H1 (cell line): Measurements from ENCODE around the gene PPIB. TPM values are rescaled to one million over a fixed set of nuclear protein-coding genes. Genes with fewer than 3 reads are reported as not detected.

Experiments
- CTCF ChIA-PET: fragments of 300-600 bp; sonication (Branson Sonifier 250); formaldehyde crosslinking; loops from one replicate; lab custom pipeline; 2021; ENCODE audit not compliant: partially characterized antibody; lab: Charles Lee
- POLR2A ChIA-PET: fragments of 300-600 bp; sonication (Branson Sonifier 250); formaldehyde crosslinking; loops from one replicate; lab custom pipeline; 2021; ENCODE audit warnings: inconsistent platforms; ENCODE audit not compliant: partially characterized antibody; lab: Charles Lee
- DNase-seq, 2 experiments: peaks; one replicate each; pipeline versions ENCODE4 v3.0.0 to v3.0.0-alpha.2; 2010 to 2022; ENCODE audit warnings: low spot score in 2 of 2, low read depth in 1 of 2, mixed read lengths in 1 of 2
- FAIRE-seq: peaks from 2 replicates; lab custom pipeline; 2011; peaks lifted over from hg19 to GRCh38; lab: Jason Lieb, UNC
- H2AFZ ChIP-seq: 2 replicates; pipeline ENCODE4 v1.8.1; 2012; ENCODE audit warnings: low read length, inconsistent platforms
- H2AK5ac ChIP-seq: 2 replicates; pipeline ENCODE4 v1.6.1; 2013; ENCODE audit warnings: low read depth, low read length
- H2BK120ac ChIP-seq: replicated peaks from 2 replicates; pipeline ENCODE3; 2013; ENCODE audit warnings: low read depth, low read length, inconsistent platforms
- H2BK12ac ChIP-seq: 2 replicates; pipeline ENCODE4 v1.6.1; 2013; ENCODE audit warnings: low read depth, low read length
- H2BK15ac ChIP-seq: 2 replicates; pipeline ENCODE4 v1.6.1; 2013; ENCODE audit warnings: low read length
- H2BK20ac ChIP-seq: 2 replicates; pipeline ENCODE4 v1.6.1; 2013; ENCODE audit warnings: low read length
- H2BK5ac ChIP-seq: 2 replicates; pipeline ENCODE4 v1.6.1; 2013; ENCODE audit warnings: low read depth, low read length
- H3K14ac ChIP-seq: 2 replicates; pipeline ENCODE4 v1.6.1; 2013; ENCODE audit warnings: inconsistent platforms; ENCODE audit not compliant: insufficient read length
- H3K18ac ChIP-seq: 2 replicates; pipeline ENCODE4 v1.6.1; 2013; ENCODE audit warnings: low read length; ENCODE audit errors: extremely low read depth
- H3K23ac ChIP-seq: 2 replicates; pipeline ENCODE4 v1.6.1; 2013; ENCODE audit warnings: inconsistent platforms; ENCODE audit not compliant: insufficient read length
- H3K23me2 ChIP-seq: 2 replicates; pipeline ENCODE4 v1.6.1; 2013; ENCODE audit warnings: low read depth, low read length
- H3K27ac ChIP-seq: 2 replicates; pipeline ENCODE4 v1.6.1; 2011; ENCODE audit warnings: low read depth, low read length, inconsistent platforms
- H3K27me3 ChIP-seq, 4 experiments: replicated peaks in 1 of 4; 1 replicate in 1 of 4; 2 replicates in 3 of 4; pipeline versions ENCODE4 v1.6.1 to v1.8.1; 2011 to 2013; ENCODE audit warnings: low read length in 3 of 4, mild to moderate bottlenecking in 3 of 4, inconsistent platforms in 2 of 4, mixed read lengths in 2 of 4, moderate library complexity in 1 of 4; ENCODE audit not compliant: control insufficient read depth in 3 of 4, insufficient read depth in 3 of 4; ENCODE audit errors: extremely low read depth in 1 of 4
- H3K36me3 ChIP-seq, 4 experiments: 2 replicates each; pipeline versions ENCODE4 v1.6.1 to v1.8.1; 2011 to 2013; ENCODE audit warnings: mild to moderate bottlenecking in 4 of 4, low read length in 3 of 4, moderate library complexity in 2 of 4, control low read depth in 1 of 4, inconsistent platforms in 1 of 4; ENCODE audit not compliant: insufficient read depth in 4 of 4, control insufficient read depth in 2 of 4
- H3K4ac ChIP-seq: replicated peaks from 2 replicates; pipeline ENCODE3; 2013; ENCODE audit warnings: low read length, low read depth, mixed read lengths, inconsistent platforms; ENCODE audit not compliant: insufficient read length
- H3K4me1 ChIP-seq, 4 experiments: replicated peaks in 1 of 4; 1 replicate in 1 of 4; 2 replicates in 3 of 4; pipeline versions ENCODE4 v1.6.1 to v1.8.1; 2011 to 2013; ENCODE audit warnings: low read length in 3 of 4, inconsistent platforms in 2 of 4, mixed read lengths in 1 of 4; ENCODE audit not compliant: insufficient read depth in 4 of 4, control insufficient read depth in 3 of 4
- H3K4me2 ChIP-seq, 2 experiments: 2 replicates each; pipeline versions ENCODE4 v1.6.1 to v1.8.1; 2011 to 2013; ENCODE audit warnings: low read depth in 2 of 2, low read length in 2 of 2, control low read depth in 1 of 2, inconsistent platforms in 1 of 2, mild to moderate bottlenecking in 1 of 2; ENCODE audit not compliant: insufficient read depth in 1 of 2
- H3K4me3 ChIP-seq, 4 experiments: fragments of 200-600, 300-600 bp in 1 of 4; sonication (generic), shearing (Covaris generic), sonication (Bioruptor Twin) in 1 of 4; 2 replicates each; pipeline versions ENCODE4 v1.5.1 to v1.8.1; 2011 to 2016; ENCODE audit warnings: low read length in 4 of 4, low read depth in 3 of 4, control low read depth in 2 of 4, inconsistent platforms in 2 of 4, mild to moderate bottlenecking in 2 of 4, mixed read lengths in 1 of 4, moderate library complexity in 1 of 4; ENCODE audit not compliant: insufficient read depth in 2 of 4; ENCODE audit errors: extremely low read depth in 1 of 4
- H3K56ac ChIP-seq: replicated peaks from 2 replicates; pipeline ENCODE3; 2013; ENCODE audit warnings: low read depth, mild to moderate bottlenecking, mixed read lengths, low read length, inconsistent platforms; ENCODE audit not compliant: insufficient read length
- H3K79me1 ChIP-seq: 2 replicates; pipeline ENCODE4 v1.6.1; 2013; ENCODE audit warnings: low read depth, low read length, control low read depth
- H3K79me2 ChIP-seq, 2 experiments: 2 replicates each; pipeline versions ENCODE4 v1.6.1 to v1.8.1; 2012 to 2013; ENCODE audit warnings: low read length in 2 of 2, mild to moderate bottlenecking in 2 of 2, inconsistent platforms in 1 of 2; ENCODE audit not compliant: insufficient read depth in 2 of 2, control insufficient read depth in 1 of 2
- H3K9ac ChIP-seq, 4 experiments: replicated peaks in 1 of 4; 1 replicate in 1 of 4; 2 replicates in 3 of 4; pipeline versions ENCODE4 v1.6.1 to v1.8.1; 2011 to 2013; ENCODE audit warnings: low read depth in 3 of 4, low read length in 3 of 4, control low read depth in 2 of 4, mild to moderate bottlenecking in 2 of 4, moderate library complexity in 2 of 4, inconsistent platforms in 1 of 4; ENCODE audit errors: extremely low read depth in 1 of 4
- H3K9me3 ChIP-seq, 2 experiments: 2 replicates each; pipeline versions ENCODE4 v1.6.1 to v1.8.1; 2012 to 2013; ENCODE audit warnings: mild to moderate bottlenecking in 2 of 2, moderate library complexity in 2 of 2, control low read depth in 1 of 2, inconsistent platforms in 1 of 2, low read depth in 1 of 2, low read length in 1 of 2, mixed read lengths in 1 of 2; ENCODE audit not compliant: insufficient read depth in 2 of 2
- H4K20me1 ChIP-seq, 2 experiments: replicated peaks in 1 of 2; 2 replicates each; pipeline versions ENCODE3 to v1.8.1; 2011 to 2013; ENCODE audit warnings: inconsistent platforms in 2 of 2, low read length in 2 of 2, mild to moderate bottlenecking in 1 of 2; ENCODE audit not compliant: insufficient read depth in 2 of 2, control insufficient read depth in 1 of 2
- H4K5ac ChIP-seq: 2 replicates; pipeline ENCODE4 v1.6.1; 2013; ENCODE audit warnings: low read length, low read depth, mixed read lengths, inconsistent platforms; ENCODE audit not compliant: insufficient read length
- H4K8ac ChIP-seq: 2 replicates; pipeline ENCODE4 v1.8.0; 2013; ENCODE audit warnings: mild to moderate bottlenecking, moderate library complexity, low read length, inconsistent platforms; ENCODE audit not compliant: insufficient read depth; ENCODE audit errors: extremely low read depth
- H4K91ac ChIP-seq: replicated peaks from 2 replicates; pipeline ENCODE3; 2013; ENCODE audit warnings: low read length, mixed read lengths, inconsistent platforms; ENCODE audit not compliant: insufficient read length
- ATF3 ChIP-seq: IDR thresholded peaks from 2 replicates; pipeline ENCODE4 v1.6.1; 2011; ENCODE audit warnings: low read depth, mild to moderate bottlenecking, low read length; ENCODE audit not compliant: insufficient read depth
- FOSL1 ChIP-seq: IDR thresholded peaks from 2 replicates; pipeline ENCODE4 v1.6.1; 2011; ENCODE audit warnings: mild to moderate bottlenecking, low read depth, low read length, moderate library complexity; ENCODE audit not compliant: insufficient read depth
- GTF2F1 ChIP-seq: IDR thresholded peaks from 2 replicates; pipeline ENCODE4 v1.6.1; 2012; ENCODE audit warnings: low read depth, low read length, improper control_type of control experiment, borderline replicate concordance
- HDAC6 ChIP-seq: IDR thresholded peaks from one replicate; pipeline ENCODE4 v1.7.1; 2012; ENCODE audit warnings: low read depth, mild to moderate bottlenecking, inconsistent platforms, low read length, moderate library complexity
- KDM5A ChIP-seq: fragments of 200-600 bp; IDR thresholded peaks from 2 replicates; pipeline ENCODE4 v1.7.1; 2012; ENCODE audit warnings: mild to moderate bottlenecking, low read length, inconsistent platforms, mixed read lengths
- MAFK ChIP-seq: IDR thresholded peaks from 2 replicates; pipeline ENCODE4 v1.6.1; 2012; ENCODE audit warnings: low read depth, mild to moderate bottlenecking, improper control_type of control experiment, low read length
- PHF8 ChIP-seq: fragments of 200-600 bp; sonication (generic); conservative IDR thresholded peaks from 2 replicates; pipeline ENCODE4 v1.7.1; 2012; ENCODE audit warnings: low read depth, mild to moderate bottlenecking, inconsistent platforms, low read length, moderate library complexity
- SP4 ChIP-seq: IDR thresholded peaks from 2 replicates; pipeline ENCODE4 v1.6.1; 2012; ENCODE audit warnings: low read length, inconsistent platforms
- USF2 ChIP-seq: IDR thresholded peaks from 2 replicates; pipeline ENCODE4 v1.6.1; 2011; ENCODE audit warnings: low read length, improper control_type of control experiment
- polyA plus RNA-seq, 7 experiments: library from polyadenylated mRNA; depleted of rRNA in 3 of 7; stranded (reverse) in 5 of 7; unstranded in 2 of 7; fragments of >200 nt in 5 of 7; fragments of 200-250 nt in 2 of 7; gene quantifications; 1 replicate in 5 of 7; 2 replicates in 1 of 7; 4 replicates in 1 of 7; pipeline versions ENCODE4 v1.2.1 to v1.2.3, GENCODE V29; 2011 to 2013; ENCODE audit warnings: missing spikeins in 2 of 7, mixed read lengths in 2 of 7
- total RNA-seq: library from RNA; stranded (reverse); fragmentation: NEBNext Ultra II Directional; extraction: Animal tissue kit (Norgen Biotek cat#: 25700); gene quantifications from 2 replicates; pipeline ENCODE4 v1.2.1, GENCODE V29; 2021

The PPIB gene
- total and polyA plus RNA-seq, 2 of the 8 experiments (the other 6 are each of a cell fraction or from before 2014, with no cell fraction given), result 558 to 579 TPM

- Histone ChIP-seq H3K9me3 (no peaks in the 10 kb centered on the region), H2AFZ (no peak overlapping the region), H3K14ac (no peak overlapping the region), H3K36me3 (peaks cover 0 to 11% (median 2%) of the 10 kb centered on the region in 4 experiments; a peak in 5 of 8 replicates), H3K4me2 (no peak overlapping the region), H3K79me2 (no peaks in the 10 kb centered on the region), H2AK5ac (no peak overlapping the region), H3K18ac (no peak overlapping the region), H4K91ac (no peak overlapping the region), H4K5ac (no peak overlapping the region), H3K79me1 (no peaks in the 10 kb centered on the region), H2BK120ac (no peak overlapping the region), H3K27me3 (no peaks in the 10 kb centered on the region), H2BK20ac (no peak overlapping the region), H3K4me1 (no peaks in the 10 kb centered on the region), H3K56ac (no peak overlapping the region), H2BK15ac (no peak overlapping the region), H3K9ac (no peak overlapping the region), H3K23me2 (no peaks in the 10 kb centered on the region), H4K8ac (no peak overlapping the region), H3K4ac (no peak overlapping the region), H4K20me1 (no peaks in the 10 kb centered on the region), H2BK5ac (no peak overlapping the region), H3K4me3 (no peak overlapping the region), H2BK12ac (no peak overlapping the region), H3K23ac (no peak overlapping the region), H3K27ac (no peak overlapping the region)
- ChIA-PET POLR2A (interaction anchor here (0.6 kb wide), 1 partner anchor 12 kb away, joined by 3 read pairs; no protein-coding TSS in a partner anchor), CTCF (interaction anchor here (0.8 to 2.3 kb wide), 2 partner anchors 13 to 52 kb away, joined by 3 to 6 read pairs; no protein-coding TSS in a partner anchor)
- FAIRE-seq, result no peak
- no peak for DNase-seq
- TF ChIP-seq SP4 (no peak), USF2 (no peak), PHF8 (no peak), ATF3 (no peak), GTF2F1 (no peak), MAFK (no peak), HDAC6 (no peak), KDM5A (no peak), FOSL1 (no peak)
These were observed 42.4 kb upstream of the PPIB start for GRCh38 chr15:64205202-64205601.
